ENCODE measurements around the gene RNU1-3.
"Not testable (repeated sequence)": the region's sequence is repeated elsewhere in the genome, so short reads cannot be mapped to it uniquely, and the experiment has no call there.

Gene RNU1-3

DNA sequence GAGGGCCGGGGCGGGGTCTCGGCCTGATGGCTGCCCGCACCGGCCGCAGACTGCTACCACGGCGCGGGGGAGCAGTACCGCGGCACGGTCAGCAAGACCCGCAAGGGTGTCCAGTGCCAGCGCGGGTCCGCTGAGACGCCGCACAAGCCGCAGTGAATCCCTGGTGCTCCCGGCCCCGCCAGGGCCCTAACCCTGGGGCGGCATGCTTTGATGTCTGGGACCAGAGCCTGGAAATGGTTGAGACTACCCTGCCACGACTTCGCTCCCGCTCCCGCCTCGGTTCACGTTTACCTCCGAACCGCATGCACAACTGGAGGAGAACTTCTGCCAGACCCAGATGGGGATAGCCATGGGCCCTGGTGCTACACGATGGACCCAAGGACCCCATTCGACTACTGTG lies 18.5 kb downstream of the RNU1-3 start:
- DNase-seq = peak in 1 of 2 donors; percentile 7
- not testable (repeated sequence) for H3K27ac Mint-ChIP-seq, H3K9me3 Mint-ChIP-seq, H3K4me3 Mint-ChIP-seq, ATAC-seq, H3K4me1 Mint-ChIP-seq, H3K27me3 Mint-ChIP-seq

DNA sequence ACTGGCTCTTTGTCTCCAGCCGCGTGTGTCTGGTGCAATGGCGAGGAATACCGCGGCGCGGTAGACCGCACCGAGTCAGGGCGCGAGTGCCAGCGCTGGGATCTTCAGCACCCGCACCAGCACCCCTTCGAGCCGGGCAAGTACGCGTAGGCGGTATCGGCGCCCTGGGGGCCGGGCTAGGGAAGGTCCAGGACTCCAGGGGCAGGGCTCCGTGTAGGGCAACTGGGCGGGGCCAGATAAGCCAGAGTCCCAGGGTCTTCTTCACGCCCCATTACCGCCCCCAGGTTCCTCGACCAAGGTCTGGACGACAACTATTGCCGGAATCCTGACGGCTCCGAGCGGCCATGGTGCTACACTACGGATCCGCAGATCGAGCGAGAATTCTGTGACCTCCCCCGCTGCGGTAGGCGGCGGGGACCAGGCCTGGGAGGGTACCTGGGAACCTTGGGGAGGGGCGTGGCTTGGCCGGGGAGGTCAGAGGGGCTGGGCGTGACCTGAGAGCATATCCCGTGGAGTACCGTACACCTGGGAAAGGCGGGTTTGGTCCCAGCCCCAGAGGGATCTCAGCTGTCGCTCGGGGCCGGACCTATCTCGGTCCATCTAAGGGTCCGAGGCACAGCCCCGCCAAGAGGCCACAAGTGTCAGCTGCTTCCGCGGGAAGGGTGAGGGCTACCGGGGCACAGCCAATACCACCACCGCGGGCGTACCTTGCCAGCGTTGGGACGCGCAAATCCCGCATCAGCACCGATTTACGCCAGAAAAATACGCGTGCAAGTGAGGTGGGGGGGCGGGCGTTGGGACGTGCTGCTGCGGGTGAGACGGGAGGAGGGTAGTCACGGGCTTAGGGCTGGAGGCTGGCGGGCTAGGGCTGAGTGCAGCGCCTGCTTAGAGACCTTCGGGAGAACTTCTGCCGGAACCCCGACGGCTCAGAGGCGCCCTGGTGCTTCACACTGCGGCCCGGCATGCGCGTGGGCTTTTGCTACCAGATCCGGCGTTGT lies 19.3 kb downstream of the RNU1-3 start:
- peak overlapping the region; percentile 40 to 71 for H3K4me3 Mint-ChIP-seq
- DNase-seq = peak; percentile 30 to 45
- not testable (repeated sequence) for H3K27ac Mint-ChIP-seq, H3K27me3 Mint-ChIP-seq, H3K9me3 Mint-ChIP-seq, H3K4me1 Mint-ChIP-seq
- peak; percentile 24 for ATAC-seq

DNA sequence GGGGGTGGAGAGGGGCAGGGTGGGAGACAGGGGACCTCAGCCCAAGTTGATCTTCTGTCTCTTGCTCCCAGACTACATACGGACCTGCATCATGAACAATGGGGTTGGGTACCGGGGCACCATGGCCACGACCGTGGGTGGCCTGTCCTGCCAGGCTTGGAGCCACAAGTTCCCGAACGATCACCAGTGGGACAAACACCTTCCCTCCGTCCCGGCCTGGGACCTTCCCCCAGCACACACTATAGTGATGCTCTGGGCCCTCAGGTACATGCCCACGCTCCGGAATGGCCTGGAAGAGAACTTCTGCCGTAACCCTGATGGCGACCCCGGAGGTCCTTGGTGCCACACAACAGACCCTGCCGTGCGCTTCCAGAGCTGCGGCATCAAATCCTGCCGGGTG lies 20.0 kb downstream of the RNU1-3 start:
- not testable (repeated sequence) for H3K27ac Mint-ChIP-seq, H3K9me3 Mint-ChIP-seq, ATAC-seq, H3K4me1 Mint-ChIP-seq, H3K27me3 Mint-ChIP-seq, H3K4me3 Mint-ChIP-seq
- peak in 1 of 2 donors; percentile 7 for DNase-seq

DNA sequence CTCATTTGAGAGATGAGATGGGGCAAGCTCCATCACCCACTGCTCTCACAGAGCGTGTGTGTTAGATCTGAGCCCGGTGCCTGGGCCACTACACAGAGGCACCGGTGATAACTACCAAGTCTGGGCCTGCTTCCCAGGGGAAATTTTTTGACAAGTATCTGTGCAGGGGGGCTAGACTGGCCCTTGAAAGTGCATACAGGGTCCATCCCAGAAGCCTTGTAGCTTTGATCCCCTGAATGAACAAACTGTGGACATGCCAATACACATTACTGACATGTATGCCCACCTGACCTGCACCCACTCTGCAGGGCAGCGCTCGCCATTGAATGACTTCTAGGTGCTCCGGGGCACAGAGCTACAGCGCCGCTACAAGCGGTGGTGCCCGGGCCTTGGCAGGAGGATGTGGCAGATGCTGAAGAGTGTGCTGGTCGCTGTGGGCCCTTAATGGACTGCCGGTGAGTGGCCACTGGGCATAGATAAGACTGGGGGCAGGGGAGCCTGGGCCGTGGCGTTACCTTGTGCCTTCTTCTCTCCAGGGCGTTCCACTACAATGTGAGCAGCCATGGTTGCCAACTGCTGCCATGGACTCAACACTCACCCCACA lies 20.6 kb downstream of the RNU1-3 start:
- peak overlapping the region in 1 of 2 donors; percentile 16 for H3K4me3 Mint-ChIP-seq
- H3K9me3 Mint-ChIP-seq, H3K27ac Mint-ChIP-seq: not testable (repeated sequence)

DNA sequence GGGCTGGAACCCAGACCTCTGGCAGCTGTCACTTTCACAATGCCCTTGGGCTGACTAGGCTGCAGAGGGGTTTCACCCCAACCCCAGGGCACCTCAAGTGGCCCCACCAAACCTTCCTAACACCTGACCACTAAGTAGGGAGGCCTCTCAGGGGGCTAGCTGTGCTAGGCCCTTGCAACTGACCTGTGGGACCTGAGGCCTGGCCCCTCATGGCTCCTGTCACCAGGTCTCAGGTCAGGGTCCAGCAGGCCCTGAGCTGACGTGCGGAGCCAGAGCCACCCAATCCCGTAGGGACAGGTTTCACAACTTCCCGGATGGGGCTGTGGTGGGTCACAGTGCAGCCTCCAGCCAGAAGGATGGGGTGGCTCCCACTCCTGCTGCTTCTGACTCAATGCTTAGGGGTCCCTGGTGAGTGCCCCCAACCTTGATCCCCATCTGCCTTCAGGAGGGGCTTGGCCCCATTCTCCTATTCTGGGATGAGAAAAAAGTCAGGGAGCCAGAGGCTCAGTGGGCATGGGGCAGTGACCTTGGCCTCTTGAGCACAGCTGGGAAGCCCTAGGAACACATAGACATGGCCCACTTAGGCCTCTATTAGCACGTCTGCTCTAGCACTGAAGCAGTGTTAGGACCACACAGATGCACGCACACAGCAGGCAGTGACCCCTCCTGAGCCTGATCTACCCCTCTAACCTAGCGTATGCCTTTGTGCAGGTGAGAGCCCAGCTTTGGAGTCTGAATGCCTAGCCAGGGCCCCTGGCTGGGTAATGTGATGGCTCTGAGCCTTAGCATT lies 21.3 kb downstream of the RNU1-3 start:
- H3K4me3 Mint-ChIP-seq, H3K27ac Mint-ChIP-seq, H3K27me3 Mint-ChIP-seq, H3K4me1 Mint-ChIP-seq, H3K9me3 Mint-ChIP-seq: not testable (repeated sequence)
- DNase-seq (peak; percentile 4 to 48), ATAC-seq (peak; percentile 2)

More for the DNA sequence above, 20.6 kb downstream of the RNU1-3 start:
- H3K27me3 Mint-ChIP-seq, H3K4me1 Mint-ChIP-seq, ATAC-seq: not testable (repeated sequence)
- peak; percentile 10 to 11 for DNase-seq

DNA sequence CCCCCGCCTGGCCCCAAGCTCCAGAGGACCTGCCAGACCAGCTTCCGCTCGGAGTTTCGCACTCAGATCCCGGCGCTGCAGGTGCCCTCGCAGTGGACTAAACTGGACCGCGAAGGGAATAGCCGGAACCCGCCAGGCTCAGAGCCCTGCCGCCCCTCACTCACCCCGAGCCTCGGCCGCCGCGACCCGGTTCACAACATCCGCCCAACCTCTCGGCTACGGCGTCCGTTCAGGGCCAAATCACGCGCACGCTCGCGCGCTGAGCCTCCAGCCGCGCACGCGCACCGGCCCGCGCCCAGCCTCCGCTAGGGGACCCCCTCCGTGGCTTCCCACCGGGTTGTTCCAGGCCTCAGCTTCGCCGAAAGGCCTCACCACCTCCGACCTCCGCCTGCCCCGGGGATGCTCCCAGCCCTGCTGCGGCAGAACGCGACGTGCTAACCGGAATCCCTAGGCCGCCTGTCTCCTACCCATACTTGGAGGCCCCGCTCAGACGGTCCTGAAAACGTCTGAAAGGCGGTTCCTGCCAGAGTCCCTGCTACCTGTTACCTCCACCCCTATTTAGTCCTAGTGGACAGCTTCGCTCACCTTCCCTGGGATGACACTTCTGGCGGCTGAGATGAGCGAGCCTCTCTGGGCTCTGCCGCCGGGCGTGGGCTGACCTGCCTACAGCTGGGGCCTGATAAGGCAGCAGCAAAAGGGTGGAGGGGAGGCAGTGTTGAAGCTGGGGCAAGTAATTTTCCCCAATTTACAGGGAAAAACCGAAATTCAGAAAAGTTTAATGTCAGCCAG lies 22.1 kb downstream of the RNU1-3 start:
- not testable (repeated sequence) for H3K4me3 Mint-ChIP-seq, H3K4me1 Mint-ChIP-seq, H3K27me3 Mint-ChIP-seq, H3K27ac Mint-ChIP-seq, H3K9me3 Mint-ChIP-seq
- ATAC-seq = peak; percentile 86
- peak; percentile 98 to 100 for DNase-seq

DNA sequence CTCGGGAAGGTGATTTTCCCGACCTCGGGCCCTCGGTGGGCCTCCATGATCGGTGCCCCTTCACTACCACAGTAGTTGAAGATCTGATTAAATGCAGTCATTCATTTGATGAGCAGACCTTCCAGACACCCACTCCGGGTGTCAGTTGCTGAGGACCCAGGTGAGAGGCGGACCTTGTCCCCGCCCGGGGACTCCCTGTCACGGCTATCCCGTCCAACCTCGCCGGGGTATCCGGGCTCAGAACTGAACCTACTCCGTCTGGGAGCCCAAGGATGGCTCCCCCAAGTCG lies 22.6 kb downstream of the RNU1-3 start:
- ATAC-seq = peak; percentile 59
- Mint-ChIP-seq H3K4me1 (no peaks in the 10 kb centered on the region), H3K9me3 (no peaks in the 10 kb centered on the region), H3K27ac (no peak overlapping the region), H3K4me3 (no peak overlapping the region), H3K27me3 (no peaks in the 10 kb centered on the region)
- no peak for DNase-seq

DNA sequence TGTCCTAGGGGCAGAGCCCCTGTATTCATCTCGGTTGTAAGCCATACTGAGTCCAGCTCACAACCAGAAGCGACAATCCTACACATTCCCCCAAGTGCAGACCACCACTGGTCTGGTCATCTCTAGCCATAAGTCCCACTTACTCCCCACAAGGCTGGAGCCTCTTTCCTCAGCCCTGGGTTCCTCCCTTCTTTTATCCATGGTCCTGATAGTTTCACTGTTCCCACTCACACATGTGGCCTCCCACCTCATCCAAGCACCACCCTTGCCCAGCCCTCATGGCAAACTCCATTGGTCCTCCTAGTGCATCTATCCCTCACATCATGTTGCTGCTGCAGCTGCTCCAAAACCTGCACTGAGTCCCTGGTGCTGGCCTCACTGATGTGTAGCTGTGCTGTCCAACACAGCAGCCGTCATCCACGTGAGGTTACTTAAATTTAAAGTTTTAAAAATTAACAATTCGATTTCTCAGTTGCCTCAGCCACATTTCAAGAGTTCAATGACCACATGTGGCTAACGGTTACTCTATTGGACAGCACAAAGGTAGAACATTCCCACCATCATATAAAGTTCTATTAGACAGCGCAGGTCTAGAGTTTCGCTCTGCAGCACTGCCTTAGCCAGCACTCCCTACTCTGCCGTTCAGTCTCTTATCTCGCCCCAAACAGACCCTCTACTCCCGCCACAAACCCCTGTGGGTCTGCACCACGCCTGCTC lies 23.1 kb downstream of the RNU1-3 start:
- H3K27ac Mint-ChIP-seq, H3K4me3 Mint-ChIP-seq, H3K9me3 Mint-ChIP-seq, H3K27me3 Mint-ChIP-seq, H3K4me1 Mint-ChIP-seq: not testable (repeated sequence)
- DNase-seq (peak in 1 of 2 donors; percentile 18), ATAC-seq (peak; percentile 3)

DNA sequence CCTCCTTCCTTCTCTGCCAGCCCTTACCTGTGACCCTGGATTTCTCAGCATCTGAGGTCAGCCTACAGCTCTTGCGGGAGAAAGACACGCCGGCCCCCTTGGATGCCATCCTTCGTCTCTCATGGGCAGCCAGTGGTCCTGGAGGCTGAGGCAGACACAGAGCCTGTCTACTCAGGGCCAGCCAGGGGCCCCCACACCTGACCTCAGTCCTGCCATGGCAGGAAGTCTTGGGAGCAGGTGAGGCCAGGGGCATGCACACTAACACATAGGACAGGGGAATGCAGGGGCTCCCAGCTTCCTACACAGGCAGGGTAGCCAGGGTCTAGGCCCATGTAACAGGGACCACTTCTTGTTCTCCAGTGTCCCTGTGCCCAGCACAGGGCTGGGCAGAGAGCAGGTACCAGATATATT lies 23.7 kb downstream of the RNU1-3 start:
- H3K27me3 Mint-ChIP-seq, H3K4me1 Mint-ChIP-seq, ATAC-seq, H3K27ac Mint-ChIP-seq, H3K4me3 Mint-ChIP-seq, H3K9me3 Mint-ChIP-seq: not testable (repeated sequence)
- peak in 1 of 2 donors; percentile 14 for DNase-seq

DNA sequence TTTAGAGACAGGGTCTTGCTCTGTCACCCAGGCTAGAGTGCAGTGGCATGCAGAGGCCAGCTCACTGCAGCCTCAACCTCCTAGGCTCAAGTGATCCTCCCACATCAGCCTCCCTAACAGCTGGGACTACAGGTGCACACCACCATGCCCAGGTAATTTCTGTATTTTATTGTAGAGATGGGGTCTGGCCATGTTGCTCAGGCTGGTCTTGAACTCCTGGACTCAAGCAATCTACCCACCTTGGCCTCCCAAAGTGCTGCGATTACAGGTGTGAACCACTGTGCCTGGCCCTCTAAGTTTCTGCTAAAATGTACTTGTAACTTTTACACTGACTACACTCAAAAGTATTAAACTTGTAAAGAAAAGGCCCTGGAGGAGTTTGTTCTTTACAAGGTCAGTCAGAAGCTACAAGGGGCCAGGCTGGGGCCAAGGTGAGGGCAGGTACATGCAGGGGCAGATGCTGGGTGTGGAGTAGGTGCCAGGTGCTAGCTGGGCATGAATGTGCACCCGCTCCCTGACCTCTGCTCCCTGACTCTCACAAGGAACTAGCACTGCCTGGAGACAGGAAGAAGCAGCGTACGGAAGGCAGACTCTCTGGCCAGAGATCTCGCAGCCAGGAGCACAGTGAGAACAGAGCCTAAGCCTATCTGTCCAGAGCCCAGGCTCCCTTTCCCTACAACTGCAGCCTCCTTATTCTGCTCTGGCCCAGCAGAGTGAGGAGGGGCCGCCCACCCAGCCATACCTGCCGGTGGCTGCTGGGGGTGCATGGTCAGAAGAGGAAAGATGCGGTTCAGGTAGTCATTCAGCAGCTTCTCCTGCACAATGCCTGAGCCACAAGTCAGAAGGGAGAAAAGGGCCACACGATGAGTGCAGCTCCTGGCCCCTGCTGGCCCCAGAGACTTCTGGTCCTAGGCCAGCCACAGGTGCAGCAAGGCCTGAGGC lies 24.5 kb downstream of the RNU1-3 start:
- not testable (repeated sequence) for H3K4me3 Mint-ChIP-seq, H3K9me3 Mint-ChIP-seq, H3K27me3 Mint-ChIP-seq, H3K27ac Mint-ChIP-seq, H3K4me1 Mint-ChIP-seq, ATAC-seq
- DNase-seq = peak in 1 of 2 donors; percentile 11

DNA sequence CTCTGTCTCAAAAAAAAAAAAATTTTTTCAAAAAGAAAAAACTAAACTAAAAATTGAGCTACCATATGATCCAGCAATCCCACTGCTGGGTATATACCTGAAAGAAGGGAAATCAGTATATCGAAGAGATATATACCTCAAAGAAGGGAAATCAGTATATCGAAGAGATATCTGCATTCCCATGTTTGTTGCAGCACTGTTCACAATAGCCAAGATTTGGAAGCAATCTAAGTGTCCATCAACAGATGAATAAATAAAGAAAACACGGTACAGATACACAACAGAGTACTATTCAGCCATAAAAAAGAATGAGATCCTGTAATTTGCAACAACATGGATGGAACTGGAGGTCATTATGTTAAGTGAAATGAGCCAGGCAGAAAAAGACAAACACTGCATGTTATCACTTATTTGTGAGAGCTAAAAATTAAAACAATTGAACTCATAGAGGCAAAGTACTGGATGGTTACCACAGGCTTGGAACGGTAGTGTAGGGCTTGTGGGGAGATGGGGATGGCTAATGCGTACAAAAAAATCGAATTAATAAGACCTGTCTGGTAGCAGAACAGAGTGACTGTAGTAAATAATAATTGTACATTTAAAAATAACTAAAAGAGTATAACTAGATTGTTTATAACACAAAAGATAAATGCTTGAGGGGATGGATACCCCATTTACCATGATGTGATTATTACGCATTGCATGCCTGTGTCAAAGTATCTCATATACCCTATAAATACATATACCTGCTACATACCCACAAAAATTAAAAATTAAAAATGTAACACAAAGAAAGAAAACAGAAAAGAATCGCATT lies 25.4 kb downstream of the RNU1-3 start:
- not testable (repeated sequence) for ATAC-seq, H3K27ac Mint-ChIP-seq, H3K27me3 Mint-ChIP-seq, H3K9me3 Mint-ChIP-seq, H3K4me1 Mint-ChIP-seq, H3K4me3 Mint-ChIP-seq, DNase-seq

DNA sequence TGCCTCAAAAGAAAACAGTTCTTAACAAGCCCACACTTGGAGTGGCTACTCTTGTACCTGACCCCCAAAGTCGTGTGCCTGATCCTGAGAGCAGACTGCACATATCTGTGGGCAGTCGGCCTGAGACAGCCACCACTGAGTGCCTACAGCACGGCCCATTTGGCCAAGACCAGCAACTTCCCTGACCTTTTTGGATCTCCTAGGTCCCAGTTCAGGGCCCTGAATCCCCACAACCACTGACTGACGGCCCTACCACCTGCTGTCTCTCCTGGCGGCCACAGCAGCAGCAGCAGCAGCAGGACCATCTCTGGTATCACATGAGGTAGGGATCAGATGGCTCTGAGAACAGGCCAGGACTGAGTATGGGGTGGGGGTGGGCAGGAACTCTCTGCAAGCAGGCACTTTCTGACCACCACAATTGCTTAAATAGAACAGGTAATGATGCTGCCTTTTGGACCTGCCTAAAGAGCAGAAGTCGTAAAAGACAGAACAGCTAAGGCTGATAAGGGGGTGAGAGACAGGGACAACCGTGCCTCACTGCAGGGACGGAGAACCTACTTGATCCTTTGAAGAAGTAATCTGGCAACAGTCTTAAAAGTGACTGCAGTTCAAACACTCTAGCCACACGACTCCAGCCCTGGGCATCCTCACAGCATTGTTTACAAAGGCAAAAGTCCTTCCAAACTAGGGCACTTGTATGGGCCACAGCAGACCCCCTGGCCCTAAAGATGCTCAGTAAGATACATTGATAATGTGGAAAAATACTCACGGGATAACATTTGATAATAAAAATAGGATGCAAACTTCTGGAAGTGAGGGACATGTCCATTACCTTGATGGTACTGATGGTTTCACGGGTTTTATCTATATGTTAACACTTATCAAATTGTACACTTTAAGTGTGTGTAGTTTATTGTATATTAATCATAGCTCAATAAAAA lies 27.4 kb downstream of the RNU1-3 start:
- not testable (repeated sequence) for H3K4me1 Mint-ChIP-seq, H3K27ac Mint-ChIP-seq, H3K27me3 Mint-ChIP-seq, H3K4me3 Mint-ChIP-seq, H3K9me3 Mint-ChIP-seq, ATAC-seq
- peak in 1 of 2 donors; percentile 8 for DNase-seq

Data from stimulated activated naive CD8-positive, alpha-beta T cell treated with anti-CD3 and anti-CD28 coated beads, Interleukin-15, amount 100 ng/mL, for 72 hours (primary cell).